22Rv1 (cell line): ENCODE data around the gene GRIA1.

ENCODE experiments used
- CTCF ChIP-seq: fragments of 450-650 bp; IDR thresholded peaks from 2 replicates; pipeline ENCODE4 v1.5.1; 2017; ENCODE audit warnings: mild to moderate bottlenecking
- ZFX ChIP-seq: fragments of 450-650 bp; IDR thresholded peaks from 2 replicates; pipeline ENCODE4 v1.6.1; 2017; ENCODE audit warnings: antibody characterized with exemption, borderline replicate concordance

GRCh38 chr5:153676821-153677220, 186.4 kb downstream of the GRIA1 start:
- TF ChIP-seq CTCF (no peak), ZFX (no peak)
